Stomach (tissue), 4 donors: ENCODE results near the gene CYSTM1.

Experiments
- POLR2A ChIP-seq, 4 donors: fragments of 450-650 bp; IDR thresholded peaks; one replicate each; pipeline ENCODE4 v1.6.1; 2016; ENCODE audit warnings: antibody characterized with exemption in 4 of 4, control low read depth in 2 of 4, mild to moderate bottlenecking in 1 of 4, moderate library complexity in 1 of 4
- POLR2AphosphoS5 ChIP-seq, 3 donors: sonication (generic); formaldehyde crosslinking; IDR thresholded peaks; one replicate each; pipeline ENCODE4 v1.6.1; 2016; ENCODE audit warnings: antibody characterized with exemption in 3 of 3
- TF ChIP-seq, protein P1 (sequence below), 7 experiments: fragments of 450-650 bp in 4 of 7; fragments of 200-600 bp in 3 of 7; sonication (generic) in 3 of 7; IDR thresholded peaks; one replicate each; pipeline ENCODE4 v1.5.1; 2016 to 2019; ENCODE audit warnings: antibody characterized with exemption in 7 of 7, control low read depth in 2 of 7, mild to moderate bottlenecking in 1 of 7

DNA sequence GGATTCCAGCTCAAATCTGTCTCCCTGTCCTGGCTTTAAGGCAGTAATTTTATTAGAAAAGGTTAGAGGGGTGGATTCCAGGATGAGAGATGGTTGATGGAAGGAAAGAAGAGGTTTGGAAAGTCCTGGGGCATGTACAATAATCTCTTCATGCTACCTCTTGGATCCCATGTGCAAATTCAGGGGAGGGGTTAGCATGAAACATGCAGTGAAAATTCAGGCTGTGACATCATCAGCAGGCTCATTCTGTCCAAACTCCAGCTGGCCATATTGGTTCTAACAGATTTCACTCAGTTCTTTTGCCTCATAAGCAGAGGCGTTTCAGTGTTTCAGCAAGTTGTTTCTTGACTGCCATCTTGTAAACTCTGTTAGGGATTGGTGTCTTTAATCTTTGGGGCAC is 55.4 kb downstream of the CYSTM1 start:
- TF ChIP-seq, protein P1, sequence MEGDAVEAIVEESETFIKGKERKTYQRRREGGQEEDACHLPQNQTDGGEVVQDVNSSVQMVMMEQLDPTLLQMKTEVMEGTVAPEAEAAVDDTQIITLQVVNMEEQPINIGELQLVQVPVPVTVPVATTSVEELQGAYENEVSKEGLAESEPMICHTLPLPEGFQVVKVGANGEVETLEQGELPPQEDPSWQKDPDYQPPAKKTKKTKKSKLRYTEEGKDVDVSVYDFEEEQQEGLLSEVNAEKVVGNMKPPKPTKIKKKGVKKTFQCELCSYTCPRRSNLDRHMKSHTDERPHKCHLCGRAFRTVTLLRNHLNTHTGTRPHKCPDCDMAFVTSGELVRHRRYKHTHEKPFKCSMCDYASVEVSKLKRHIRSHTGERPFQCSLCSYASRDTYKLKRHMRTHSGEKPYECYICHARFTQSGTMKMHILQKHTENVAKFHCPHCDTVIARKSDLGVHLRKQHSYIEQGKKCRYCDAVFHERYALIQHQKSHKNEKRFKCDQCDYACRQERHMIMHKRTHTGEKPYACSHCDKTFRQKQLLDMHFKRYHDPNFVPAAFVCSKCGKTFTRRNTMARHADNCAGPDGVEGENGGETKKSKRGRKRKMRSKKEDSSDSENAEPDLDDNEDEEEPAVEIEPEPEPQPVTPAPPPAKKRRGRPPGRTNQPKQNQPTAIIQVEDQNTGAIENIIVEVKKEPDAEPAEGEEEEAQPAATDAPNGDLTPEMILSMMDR (IDR thresholded peaks at IDR 0.05): no peak
- TF ChIP-seq POLR2A (IDR thresholded peaks at IDR 0.05) (no peak), POLR2AphosphoS5 (IDR thresholded peaks at IDR 0.05) (no peak)
